Panc1 (cell line): ENCODE measurements around the gene DNAJB8. TPM values are rescaled to one million over a fixed set of nuclear protein-coding genes. Genes with fewer than 3 reads are reported as not detected.

Experiments
- ATAC-seq: fragments of 200-7000 bp; cut with Tn5 transposase; 2 replicates; pipeline ENCODE4 v1.9.1; 2020; ENCODE audit warnings: mild to moderate bottlenecking, moderate library complexity
- BruUV-seq: library from RNA; stranded (reverse); fragments of 400-500 nt; replicated peaks from 2 replicates; lab custom pipeline; 2021; lab: Mats Ljungman, UMichigan
- CTCF ChIA-PET: fragments of 300-600 bp; sonication (Branson Sonifier 250); formaldehyde crosslinking; loops from one replicate; lab custom pipeline; 2022; ENCODE audit warnings: antibody characterized with exemption; lab: Charles Lee
- POLR2A ChIA-PET: fragments of 300-600 bp; sonication (Branson Sonifier 250); formaldehyde crosslinking; loops from one replicate; lab custom pipeline; 2022; ENCODE audit warnings: antibody characterized with exemption; lab: Charles Lee
- DNase-seq: peaks from one replicate; pipeline ENCODE4 v3.0.0-alpha.2; 2010; ENCODE audit warnings: low read depth, low spot score
- H3K27ac ChIP-seq: 2 replicates; pipeline ENCODE4 v1.5.1; 2011; ENCODE audit warnings: mild to moderate bottlenecking, low read length, inconsistent platforms
- H3K27me3 ChIP-seq: fragments of 200-500 bp; sonication (Bioruptor generic); 2 replicates; pipeline ENCODE4 v1.6.0; 2014; ENCODE audit warnings: low read length, inconsistent platforms; ENCODE audit not compliant: control insufficient read depth, insufficient read depth
- H3K36me3 ChIP-seq: fragments of 200-500 bp; sonication (Bioruptor generic); 2 replicates; pipeline ENCODE4 v1.5.1; 2014; ENCODE audit warnings: inconsistent platforms, mild to moderate bottlenecking, low read length, moderate library complexity; ENCODE audit not compliant: control insufficient read depth, insufficient read depth
- H3K4me1 ChIP-seq: 2 replicates; pipeline ENCODE4 v1.5.1; 2011; ENCODE audit warnings: inconsistent platforms, mild to moderate bottlenecking, low read length, moderate library complexity; ENCODE audit not compliant: control insufficient read depth, insufficient read depth
- H3K4me3 ChIP-seq, 2 experiments: 2 replicates each; pipeline ENCODE4 v1.5.1; 2011 to 2012; ENCODE audit warnings: low read depth in 2 of 2, low read length in 2 of 2, mild to moderate bottlenecking in 2 of 2, inconsistent platforms in 1 of 2, moderate library complexity in 1 of 2
- H3K9me3 ChIP-seq: fragments of 200-500 bp; sonication (Bioruptor generic); 2 replicates; pipeline ENCODE4 v1.5.1; 2014; ENCODE audit warnings: low read depth, mild to moderate bottlenecking, inconsistent platforms, low read length, moderate library complexity; ENCODE audit not compliant: control insufficient read depth, insufficient read depth
- POLR2AphosphoS5 ChIP-seq: IDR thresholded peaks from 2 replicates; pipeline ENCODE4 v1.6.1; 2012; ENCODE audit warnings: mild to moderate bottlenecking, low read depth, low read length, moderate library complexity
- SIN3A ChIP-seq: IDR thresholded peaks from 2 replicates; pipeline ENCODE4 v1.6.1; 2012; ENCODE audit warnings: low read depth, mild to moderate bottlenecking, low read length, moderate library complexity, borderline replicate concordance; ENCODE audit not compliant: insufficient read depth
- TCF7L2 ChIP-seq: IDR thresholded peaks from 2 replicates; pipeline ENCODE4 v1.6.1; 2011; ENCODE audit warnings: mild to moderate bottlenecking, low read depth, low read length, inconsistent platforms
- in situ Hi-C: cut with HindIII; loops from 2 replicates; pipeline ENCODE4 v1.10.0; 2016; ENCODE audit warnings: low sequenced_read_pairs, low pct_unique_long_range_greater_than_20kb
- intact Hi-C: fragments of 100-400 bp; cut with micrococcal nuclease; formaldehyde crosslinking; loops from one replicate; pipeline ENCODE4 v1.10.0; 2022; ENCODE audit not compliant: unreplicated experiment
- total RNA-seq: library from RNA; stranded (reverse); gene quantifications from one replicate; pipeline ENCODE4 v1.2.1, GENCODE V29; 2021; ENCODE audit not compliant: unreplicated experiment
- TF ChIP-seq, protein P1 (sequence below): fragments of 450-650 bp; IDR thresholded peaks from 2 replicates; pipeline ENCODE4 v1.5.1; 2017; ENCODE audit warnings: mild to moderate bottlenecking
- TF ChIP-seq, protein P2 (sequence below), 2 experiments: IDR thresholded peaks; 2 replicates each; pipeline ENCODE4 v1.6.1; 2011 to 2012; ENCODE audit warnings: low read depth in 2 of 2, control low read depth in 1 of 2, low read length in 1 of 2, mild to moderate bottlenecking in 1 of 2, moderate library complexity in 1 of 2; ENCODE audit not compliant: insufficient read depth in 1 of 2

Gene DNAJB8
- total RNA-seq, 1 experiment from 2014 or later, result not detected

DNA sequence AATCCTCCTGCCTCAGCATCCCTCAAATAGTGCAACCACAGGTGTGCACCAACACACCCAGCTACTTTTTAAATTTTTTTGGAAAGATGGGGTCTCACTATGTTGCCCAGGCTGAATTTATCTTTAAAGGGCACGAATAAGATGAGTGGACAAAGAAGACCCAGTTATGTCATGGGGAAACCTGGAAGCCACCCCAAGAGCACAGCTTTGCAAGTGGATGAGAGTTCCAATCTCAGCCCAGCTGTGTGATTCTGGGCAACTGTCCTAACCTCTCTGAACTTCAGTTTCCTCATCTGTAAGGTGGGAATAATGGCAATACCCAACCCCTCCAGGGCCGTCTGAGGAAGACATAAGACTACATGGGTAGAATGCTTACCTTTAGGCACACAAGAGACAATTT, 32.2 kb downstream of the DNAJB8 start:
- Histone ChIP-seq H3K27me3 (no peaks in the 10 kb centered on the region), H3K4me1 (peaks cover 13% of the 10 kb centered on the region), H3K9me3 (no peaks in the 10 kb centered on the region), H3K36me3 (no peaks in the 10 kb centered on the region), H3K4me3 (no peak overlapping the region), H3K27ac (no peak overlapping the region)
- intact Hi-C loops, result no loop called here
- in situ Hi-C loops, result no loop called here
- TF ChIP-seq POLR2AphosphoS5, result no peak
- TF ChIP-seq, protein P1, sequence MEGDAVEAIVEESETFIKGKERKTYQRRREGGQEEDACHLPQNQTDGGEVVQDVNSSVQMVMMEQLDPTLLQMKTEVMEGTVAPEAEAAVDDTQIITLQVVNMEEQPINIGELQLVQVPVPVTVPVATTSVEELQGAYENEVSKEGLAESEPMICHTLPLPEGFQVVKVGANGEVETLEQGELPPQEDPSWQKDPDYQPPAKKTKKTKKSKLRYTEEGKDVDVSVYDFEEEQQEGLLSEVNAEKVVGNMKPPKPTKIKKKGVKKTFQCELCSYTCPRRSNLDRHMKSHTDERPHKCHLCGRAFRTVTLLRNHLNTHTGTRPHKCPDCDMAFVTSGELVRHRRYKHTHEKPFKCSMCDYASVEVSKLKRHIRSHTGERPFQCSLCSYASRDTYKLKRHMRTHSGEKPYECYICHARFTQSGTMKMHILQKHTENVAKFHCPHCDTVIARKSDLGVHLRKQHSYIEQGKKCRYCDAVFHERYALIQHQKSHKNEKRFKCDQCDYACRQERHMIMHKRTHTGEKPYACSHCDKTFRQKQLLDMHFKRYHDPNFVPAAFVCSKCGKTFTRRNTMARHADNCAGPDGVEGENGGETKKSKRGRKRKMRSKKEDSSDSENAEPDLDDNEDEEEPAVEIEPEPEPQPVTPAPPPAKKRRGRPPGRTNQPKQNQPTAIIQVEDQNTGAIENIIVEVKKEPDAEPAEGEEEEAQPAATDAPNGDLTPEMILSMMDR, result no peak
- TF ChIP-seq, protein P2, sequence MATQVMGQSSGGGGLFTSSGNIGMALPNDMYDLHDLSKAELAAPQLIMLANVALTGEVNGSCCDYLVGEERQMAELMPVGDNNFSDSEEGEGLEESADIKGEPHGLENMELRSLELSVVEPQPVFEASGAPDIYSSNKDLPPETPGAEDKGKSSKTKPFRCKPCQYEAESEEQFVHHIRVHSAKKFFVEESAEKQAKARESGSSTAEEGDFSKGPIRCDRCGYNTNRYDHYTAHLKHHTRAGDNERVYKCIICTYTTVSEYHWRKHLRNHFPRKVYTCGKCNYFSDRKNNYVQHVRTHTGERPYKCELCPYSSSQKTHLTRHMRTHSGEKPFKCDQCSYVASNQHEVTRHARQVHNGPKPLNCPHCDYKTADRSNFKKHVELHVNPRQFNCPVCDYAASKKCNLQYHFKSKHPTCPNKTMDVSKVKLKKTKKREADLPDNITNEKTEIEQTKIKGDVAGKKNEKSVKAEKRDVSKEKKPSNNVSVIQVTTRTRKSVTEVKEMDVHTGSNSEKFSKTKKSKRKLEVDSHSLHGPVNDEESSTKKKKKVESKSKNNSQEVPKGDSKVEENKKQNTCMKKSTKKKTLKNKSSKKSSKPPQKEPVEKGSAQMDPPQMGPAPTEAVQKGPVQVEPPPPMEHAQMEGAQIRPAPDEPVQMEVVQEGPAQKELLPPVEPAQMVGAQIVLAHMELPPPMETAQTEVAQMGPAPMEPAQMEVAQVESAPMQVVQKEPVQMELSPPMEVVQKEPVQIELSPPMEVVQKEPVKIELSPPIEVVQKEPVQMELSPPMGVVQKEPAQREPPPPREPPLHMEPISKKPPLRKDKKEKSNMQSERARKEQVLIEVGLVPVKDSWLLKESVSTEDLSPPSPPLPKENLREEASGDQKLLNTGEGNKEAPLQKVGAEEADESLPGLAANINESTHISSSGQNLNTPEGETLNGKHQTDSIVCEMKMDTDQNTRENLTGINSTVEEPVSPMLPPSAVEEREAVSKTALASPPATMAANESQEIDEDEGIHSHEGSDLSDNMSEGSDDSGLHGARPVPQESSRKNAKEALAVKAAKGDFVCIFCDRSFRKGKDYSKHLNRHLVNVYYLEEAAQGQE (IDR thresholded peaks at IDR 0.05; ENCODE audit: insufficient read depth in 1 of 2, low read depth in 2 of 2, low read length in 1 of 2), result no peak
- no peak for TF ChIP-seq TCF7L2
- no peak for TF ChIP-seq SIN3A
- DNase-seq (no peak), ATAC-seq (no peak)
- no TSS peak for BruUV-seq
- ChIA-PET POLR2A (no interaction called here), CTCF (no interaction called here)

DNA sequence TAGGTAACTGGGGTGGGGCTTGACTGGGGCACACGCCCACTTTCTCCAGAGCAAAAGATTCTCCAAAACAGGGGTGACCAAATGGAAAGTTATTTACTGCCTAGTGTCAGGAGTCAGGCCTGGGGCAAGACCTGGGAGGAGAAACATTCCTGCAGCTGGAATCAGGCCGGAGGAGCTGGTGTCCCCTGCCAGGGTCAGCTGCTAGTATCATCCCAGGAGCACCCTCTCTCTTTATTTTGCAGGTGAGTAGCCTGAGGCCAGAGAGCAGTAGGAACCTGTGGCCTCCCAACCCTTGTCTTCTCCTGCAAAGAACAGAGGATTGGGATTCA, 32.9 kb downstream of the DNAJB8 start:
- BruUV-seq, result no TSS peak
- Histone ChIP-seq H3K36me3 (no peaks in the 10 kb centered on the region), H3K9me3 (no peaks in the 10 kb centered on the region), H3K27ac (no peak overlapping the region), H3K4me3 (no peak overlapping the region), H3K27me3 (no peaks in the 10 kb centered on the region), H3K4me1 (peaks cover 13% of the 10 kb centered on the region)
- TF ChIP-seq TCF7L2 (no peak), POLR2AphosphoS5 (no peak), SIN3A (no peak)
- TF ChIP-seq, protein P1, result no peak
- TF ChIP-seq, protein P2 (IDR thresholded peaks at IDR 0.05; ENCODE audit: insufficient read depth in 1 of 2, low read depth in 2 of 2, low read length in 1 of 2), result no peak
- intact Hi-C loops, result no loop called here
- in situ Hi-C loops, result no loop called here
- POLR2A ChIA-PET, result no interaction called here
- CTCF ChIA-PET, result no interaction called here
- DNase-seq (no peak), ATAC-seq (peak; percentile 19; the same call in 1 of the 2 replicates)
